Measurements from ENCODE around the gene MX2.
A peak's percentile ranks its signal among the peaks of the same experiment; 100 is the strongest.
"Not testable (repeated sequence)": the region's sequence is repeated elsewhere in the genome, so short reads cannot be mapped to it uniquely, and the experiment has no call there.

MX2 gene

GRCh38 chr21:41361786-41362604 is at the start of gene MX2:
MX2 (plus strand) TSS chr21:41362027; CDS start chr21:41376907, 14,880 bp downstream.
- H3K4me3 ChIP-seq (ENCODE audit: low read length): peak within 1 kb of the TSS; percentile 20; the same call in 1 of the 2 replicates
- TF ChIP-seq ZNF274 (IDR thresholded peaks at IDR 0.05; ENCODE audit: low read depth, low read length): no peak

GRCh38 chr21:41313285-41314164 is 48.3 kb upstream of the MX2 start:
- not testable (repeated sequence) for H3K4me3 ChIP-seq (ENCODE audit: low read length)

DNA sequence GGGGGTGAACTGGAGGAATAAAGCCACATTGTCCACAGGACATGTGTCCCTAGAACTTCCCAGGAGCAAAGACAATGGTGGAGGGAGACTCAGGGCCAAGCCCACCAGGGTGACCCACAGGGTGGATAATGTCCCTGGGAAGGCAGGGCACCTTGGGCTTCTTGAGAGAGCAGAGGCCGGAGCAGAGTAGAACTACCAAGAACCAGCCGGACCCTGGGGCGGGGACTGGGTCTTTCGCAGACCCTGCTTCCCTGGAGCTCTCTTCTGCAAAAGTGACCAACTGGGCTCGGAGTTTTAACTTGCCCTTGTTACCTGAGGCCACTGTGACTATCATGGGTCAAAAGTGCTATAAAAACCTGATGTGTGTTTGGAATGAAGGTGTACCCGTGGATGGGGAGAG is 46.1 kb upstream of the MX2 start:
- H3K4me3 ChIP-seq (ENCODE audit: low read length): no peak overlapping the region
- TF ChIP-seq ZNF274 (IDR thresholded peaks at IDR 0.05; ENCODE audit: low read depth, low read length): no peak

DNA sequence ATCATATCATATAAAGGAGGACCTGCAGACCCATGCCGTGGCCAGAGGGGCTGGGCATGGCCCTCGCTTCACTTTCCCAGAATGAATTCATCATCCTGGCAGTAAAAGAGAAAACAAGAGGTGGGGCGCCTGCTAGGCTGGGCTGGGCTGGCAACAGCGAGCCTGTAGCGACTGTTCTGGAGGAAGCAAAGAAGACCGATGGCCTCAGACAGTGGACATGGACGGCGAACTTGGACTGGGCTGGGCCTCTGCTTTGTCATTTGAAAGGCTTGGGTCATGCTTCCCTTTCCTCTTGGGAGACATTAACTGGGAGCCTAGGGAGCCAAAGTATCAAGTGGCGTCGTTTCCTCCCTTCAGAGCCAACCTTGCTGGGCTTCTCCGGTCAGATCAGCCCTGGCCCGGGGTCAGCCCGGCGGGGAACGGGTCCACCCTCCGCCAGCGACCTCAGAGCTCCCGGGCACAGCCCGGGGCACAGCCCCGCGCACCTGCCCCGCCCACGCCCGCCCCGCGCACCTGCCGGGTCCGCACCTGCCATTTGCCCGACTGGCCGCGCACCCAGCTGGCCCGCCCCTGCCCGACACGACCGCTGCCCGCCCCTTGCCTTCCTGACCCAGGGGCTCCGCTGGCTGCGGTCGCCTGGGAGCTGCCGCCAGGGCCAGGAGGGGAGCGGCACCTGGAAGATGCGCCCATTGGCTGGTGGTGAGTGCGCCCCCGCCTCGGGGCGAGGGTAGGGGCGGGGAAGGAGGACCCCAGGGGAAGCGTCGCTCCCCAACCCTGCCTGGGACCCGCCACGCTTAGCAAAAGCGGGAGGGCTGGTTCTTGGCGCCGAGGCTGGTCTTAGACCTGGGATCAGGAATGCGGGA is 45.4 kb upstream of the MX2 start, which contains the start of gene FAM3B:
Gene FAM3B, plus strand, starts transcription at position 602 of the 863 bp plus-strand sequence. Its CDS starts 79 bp downstream, at position 681.
- no peak within 1 kb of the TSS for H3K4me3 ChIP-seq (ENCODE audit: low read length)
- no peak for TF ChIP-seq ZNF274 (IDR thresholded peaks at IDR 0.05; ENCODE audit: low read depth, low read length)

- TF ChIP-seq ZNF274 (IDR thresholded peaks at IDR 0.05; ENCODE audit: low read depth, low read length): no peak
- no peak overlapping the region for H3K4me3 ChIP-seq (ENCODE audit: low read length)
Observed at GRCh38 chr21:41317063-41317392, 44.8 kb upstream of the MX2 start.

DNA sequence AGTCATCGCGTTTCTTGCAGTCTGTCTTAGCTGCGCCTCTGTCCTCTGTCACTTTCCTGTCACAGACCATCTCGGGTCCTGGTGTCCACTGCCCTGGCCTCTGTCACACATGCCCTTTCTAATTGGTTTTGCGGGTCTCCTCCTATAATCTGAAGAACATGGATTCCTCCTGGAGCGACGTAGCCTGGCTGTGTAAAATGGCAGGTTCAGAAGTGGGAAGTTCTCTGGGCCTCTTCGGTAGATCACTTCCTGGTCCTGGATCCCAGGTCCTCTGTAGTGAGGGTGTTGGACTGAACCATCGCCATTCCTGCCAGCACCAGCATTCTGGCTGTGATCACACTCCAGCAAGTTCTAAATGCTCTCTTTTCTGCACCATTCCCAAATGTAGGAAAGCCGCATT is 44.4 kb upstream of the MX2 start:
- no peak overlapping the region for H3K4me3 ChIP-seq (ENCODE audit: low read length)
- TF ChIP-seq ZNF274 (IDR thresholded peaks at IDR 0.05; ENCODE audit: low read depth, low read length): no peak

DNA sequence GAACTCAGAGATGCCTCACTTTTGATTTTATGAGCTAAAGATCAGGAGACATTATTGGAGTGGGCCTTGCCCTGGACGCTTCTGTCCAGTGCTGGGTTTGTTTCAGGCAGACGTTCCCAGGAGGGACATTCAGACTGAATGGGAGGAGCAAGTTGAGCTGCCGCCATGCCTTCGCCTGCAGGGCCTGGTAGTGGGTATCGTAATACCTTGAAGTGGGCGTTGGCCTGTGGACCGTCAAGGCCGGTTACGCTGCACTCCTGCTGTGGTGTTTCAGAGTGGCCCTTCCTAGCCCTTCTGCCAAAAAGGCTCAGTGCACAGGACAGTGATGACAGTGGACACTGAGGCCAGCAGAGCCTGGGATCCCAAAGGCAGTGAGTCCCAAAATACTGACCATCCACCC is 43.6 kb upstream of the MX2 start:
- H3K4me3 ChIP-seq (ENCODE audit: low read length): no peak overlapping the region
- no peak for TF ChIP-seq ZNF274 (IDR thresholded peaks at IDR 0.05; ENCODE audit: low read depth, low read length)

DNA sequence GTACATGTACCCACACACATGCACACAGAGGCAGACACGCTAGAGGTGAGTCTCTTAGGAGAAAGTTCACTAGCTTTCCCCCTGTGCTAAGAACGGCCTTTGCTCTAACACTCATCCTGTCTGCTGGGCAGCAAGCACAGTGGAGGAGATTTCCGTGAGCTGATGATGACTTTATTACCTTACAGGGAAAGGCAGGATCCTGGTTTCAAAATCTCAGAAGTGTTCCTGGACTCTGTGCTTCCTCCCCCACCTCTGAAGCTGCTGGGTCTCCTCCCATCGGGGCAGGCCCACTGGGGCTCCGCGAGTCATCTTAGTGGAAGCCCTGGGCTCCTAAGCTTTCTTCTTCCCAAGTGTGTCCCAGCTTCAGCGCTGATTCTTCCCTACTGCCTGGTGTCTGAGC is 42.6 kb upstream of the MX2 start:
- TF ChIP-seq ZNF274 (IDR thresholded peaks at IDR 0.05; ENCODE audit: low read depth, low read length): no peak
- no peak overlapping the region for H3K4me3 ChIP-seq (ENCODE audit: low read length)

- H3K4me3 ChIP-seq (ENCODE audit: low read length): no peak overlapping the region
- TF ChIP-seq ZNF274 (IDR thresholded peaks at IDR 0.05; ENCODE audit: low read depth, low read length): no peak
Observed at GRCh38 chr21:41321211-41321907, 40.5 kb upstream of the MX2 start.

- TF ChIP-seq ZNF274 (IDR thresholded peaks at IDR 0.05; ENCODE audit: low read depth, low read length): no peak
- no peak overlapping the region for H3K4me3 ChIP-seq (ENCODE audit: low read length)
Observed at GRCh38 chr21:41321908-41322495, 39.8 kb upstream of the MX2 start.

GRCh38 chr21:41322496-41323382 is 39.1 kb upstream of the MX2 start:
- TF ChIP-seq ZNF274 (IDR thresholded peaks at IDR 0.05; ENCODE audit: low read depth, low read length): no peak
- H3K4me3 ChIP-seq (ENCODE audit: low read length): no peak overlapping the region

Data from GM08714 (cell line).